Caco-2 (cell line): ENCODE measurements around the gene PSMC5. TPM values are rescaled to one million over a fixed set of nuclear protein-coding genes. Genes with fewer than 3 reads are reported as not detected.

ENCODE experiments used
- BruUV-seq: library from RNA; stranded (reverse); fragments of 400-500 nt; replicated peaks from 2 replicates; lab custom pipeline; 2021; lab: Mats Ljungman, UMichigan
- CTCF ChIA-PET: fragments of 300-600 bp; sonication (Branson Sonifier 250); formaldehyde crosslinking; loops from one replicate; lab custom pipeline; 2022; ENCODE audit warnings: antibody characterized with exemption; lab: Charles Lee
- POLR2A ChIA-PET: fragments of 300-600 bp; sonication (Branson Sonifier 250); formaldehyde crosslinking; loops from one replicate; lab custom pipeline; 2022; ENCODE audit warnings: antibody characterized with exemption; lab: Charles Lee
- DNase-seq, 2 experiments: peaks; one replicate each; pipeline versions ENCODE4 v3.0.0 to v3.0.0-alpha.2; 2020 to 2022
- H3K27me3 ChIP-seq: replicated peaks from 2 replicates; pipeline ENCODE4 v1.6.0; 2011; ENCODE audit warnings: low read length; ENCODE audit not compliant: control insufficient read depth, insufficient read depth
- H3K36me3 ChIP-seq: 2 replicates; pipeline ENCODE4 v1.5.1; 2011; ENCODE audit warnings: low read length; ENCODE audit not compliant: control insufficient read depth, insufficient read depth
- H3K4me1 ChIP-seq: fragments of 250-450 bp; sonication (Bioruptor Pico); 2 replicates; pipeline ENCODE4 v1.5.1; 2020; ENCODE audit warnings: mild to moderate bottlenecking
- H3K4me3 ChIP-seq: 2 replicates; pipeline ENCODE4 v1.5.1; 2011; ENCODE audit warnings: low read depth, mild to moderate bottlenecking, control low read depth, low read length
- H3K9me3 ChIP-seq: fragments of 250-450 bp; sonication (Bioruptor Pico); 2 replicates; pipeline ENCODE4 v1.5.1; 2020; ENCODE audit warnings: mild to moderate bottlenecking, moderate library complexity
- H3K27ac Mint-ChIP-seq: one replicate; pipeline ENCODE4 v1.8.0; 2022; ENCODE audit warnings: mixed read lengths; ENCODE audit not compliant: unreplicated experiment
- H3K27me3 Mint-ChIP-seq: one replicate; pipeline ENCODE4 v1.8.0; 2022; ENCODE audit warnings: mixed read lengths; ENCODE audit not compliant: insufficient read depth, unreplicated experiment
- H3K36me3 Mint-ChIP-seq: one replicate; pipeline ENCODE4 v1.8.0; 2022; ENCODE audit warnings: mild to moderate bottlenecking, mixed read lengths; ENCODE audit not compliant: insufficient read depth, unreplicated experiment
- H3K4me1 Mint-ChIP-seq: one replicate; pipeline ENCODE4 v1.8.0; 2022; ENCODE audit warnings: low read depth, mixed read lengths; ENCODE audit not compliant: unreplicated experiment
- H3K4me3 Mint-ChIP-seq: one replicate; pipeline ENCODE4 v1.8.0; 2022; ENCODE audit warnings: mild to moderate bottlenecking, moderate library complexity, mixed read lengths; ENCODE audit not compliant: unreplicated experiment
- H3K9me3 Mint-ChIP-seq: one replicate; pipeline ENCODE4 v1.8.0; 2022; ENCODE audit warnings: mixed read lengths; ENCODE audit not compliant: unreplicated experiment
- intact Hi-C: fragments of 100-400 bp; cut with micrococcal nuclease; formaldehyde crosslinking; loops from one replicate; pipeline ENCODE4 v1.10.0; 2022; ENCODE audit not compliant: unreplicated experiment
- total RNA-seq: library from RNA; stranded (reverse); gene quantifications from 2 replicates; pipeline ENCODE4 v1.2.3, GENCODE V29; 2022
- TF ChIP-seq, protein P1 (sequence below), 2 experiments: fragments of 200-600 bp in 1 of 2; IDR thresholded peaks; 1 replicate in 1 of 2; 2 replicates in 1 of 2; pipeline versions ENCODE4 v1.5.1 to v1.8.0; 2011 to 2022; ENCODE audit warnings: antibody characterized with exemption in 1 of 2, control low read depth in 1 of 2, inconsistent platforms in 1 of 2, low read depth in 1 of 2, low read length in 1 of 2, mild to moderate bottlenecking in 1 of 2, moderate library complexity in 1 of 2; ENCODE audit not compliant: insufficient read depth in 1 of 2, severe bottlenecking in 1 of 2, unreplicated experiment in 1 of 2

The PSMC5 gene
- total RNA-seq, 1 experiment from 2014 or later: 197 TPM

DNA sequence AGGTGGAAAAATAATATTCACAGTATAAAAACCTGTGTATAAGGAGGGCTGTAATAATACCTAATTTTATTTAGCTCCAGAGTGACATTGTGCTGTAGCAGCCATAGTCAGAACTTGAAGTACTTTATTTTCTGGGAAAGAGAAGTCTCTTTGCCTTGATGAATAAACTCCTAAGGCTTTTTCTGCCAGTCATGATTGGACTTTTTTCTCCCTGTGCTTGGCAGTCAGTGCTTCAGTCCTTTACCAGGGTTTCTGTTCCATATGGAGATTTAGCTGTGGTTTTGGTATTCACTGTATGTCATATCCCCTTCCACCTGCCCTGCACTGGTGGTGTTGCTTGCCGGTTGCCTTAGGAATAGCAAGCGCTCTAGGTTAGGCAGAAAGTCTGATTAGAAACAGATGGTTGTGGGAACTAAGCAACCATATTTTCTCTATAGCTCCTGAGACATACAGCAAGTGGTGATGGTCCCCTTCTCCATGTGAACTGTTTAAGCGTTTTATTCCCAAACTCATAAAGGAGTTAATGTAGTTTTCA, 28.6 kb upstream of the PSMC5 start:
- Histone ChIP-seq H3K9me3 (no peaks in the 10 kb centered on the region), H3K4me3 (no peak overlapping the region), H3K4me1 (no peaks in the 10 kb centered on the region), H3K27me3 (no peaks in the 10 kb centered on the region), H3K36me3 (peaks cover 3% of the 10 kb centered on the region; the same call in 1 of the 2 replicates)
- BruUV-seq: no TSS peak
- TF ChIP-seq, protein P1, sequence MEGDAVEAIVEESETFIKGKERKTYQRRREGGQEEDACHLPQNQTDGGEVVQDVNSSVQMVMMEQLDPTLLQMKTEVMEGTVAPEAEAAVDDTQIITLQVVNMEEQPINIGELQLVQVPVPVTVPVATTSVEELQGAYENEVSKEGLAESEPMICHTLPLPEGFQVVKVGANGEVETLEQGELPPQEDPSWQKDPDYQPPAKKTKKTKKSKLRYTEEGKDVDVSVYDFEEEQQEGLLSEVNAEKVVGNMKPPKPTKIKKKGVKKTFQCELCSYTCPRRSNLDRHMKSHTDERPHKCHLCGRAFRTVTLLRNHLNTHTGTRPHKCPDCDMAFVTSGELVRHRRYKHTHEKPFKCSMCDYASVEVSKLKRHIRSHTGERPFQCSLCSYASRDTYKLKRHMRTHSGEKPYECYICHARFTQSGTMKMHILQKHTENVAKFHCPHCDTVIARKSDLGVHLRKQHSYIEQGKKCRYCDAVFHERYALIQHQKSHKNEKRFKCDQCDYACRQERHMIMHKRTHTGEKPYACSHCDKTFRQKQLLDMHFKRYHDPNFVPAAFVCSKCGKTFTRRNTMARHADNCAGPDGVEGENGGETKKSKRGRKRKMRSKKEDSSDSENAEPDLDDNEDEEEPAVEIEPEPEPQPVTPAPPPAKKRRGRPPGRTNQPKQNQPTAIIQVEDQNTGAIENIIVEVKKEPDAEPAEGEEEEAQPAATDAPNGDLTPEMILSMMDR (IDR thresholded peaks at IDR 0.05; ENCODE audit: insufficient read depth in 1 of 2, low read depth in 1 of 2, low read length in 1 of 2, severe bottlenecking in 1 of 2, unreplicated experiment in 1 of 2): no peak
- Mint-ChIP-seq H3K4me3 (no peak overlapping the region), H3K27ac (no peak overlapping the region), H3K27me3 (no peaks in the 10 kb centered on the region), H3K36me3 (peaks cover 94% of the 10 kb centered on the region), H3K9me3 (no peaks in the 10 kb centered on the region), H3K4me1 (no peaks in the 10 kb centered on the region)
- intact Hi-C loops: no loop called here
- DNase-seq: no peak
- ChIA-PET POLR2A (no interaction called here), CTCF (no interaction called here)

DNA sequence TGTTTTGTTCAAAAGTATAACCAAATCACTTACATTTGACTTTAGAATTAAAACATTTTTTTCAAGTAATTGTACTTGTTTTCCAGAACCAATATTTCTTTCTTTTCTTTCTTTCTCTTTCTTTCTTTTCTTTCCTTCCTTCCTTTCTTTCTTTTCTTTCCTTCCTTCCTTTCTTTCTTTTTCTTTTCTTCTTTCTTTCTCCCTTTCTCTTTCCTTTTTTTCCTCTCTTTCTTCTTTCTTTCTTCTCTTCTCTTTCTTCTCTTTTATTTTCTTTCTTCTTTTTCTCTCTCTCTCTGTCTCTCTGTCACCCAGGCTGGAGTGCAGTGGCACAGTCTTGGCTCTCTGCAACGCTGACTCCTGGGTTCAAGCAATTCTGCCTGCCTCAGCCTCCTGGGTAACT, 26.4 kb upstream of the PSMC5 start:
- POLR2A ChIA-PET: no interaction called here
- CTCF ChIA-PET: no interaction called here
- H3K27me3 ChIP-seq: no peaks in the 10 kb centered on the region
- TF ChIP-seq, protein P1 (IDR thresholded peaks at IDR 0.05; ENCODE audit: insufficient read depth in 1 of 2, low read depth in 1 of 2, low read length in 1 of 2, severe bottlenecking in 1 of 2, unreplicated experiment in 1 of 2): no peak
- no peaks in the 10 kb centered on the region for H3K4me1 ChIP-seq
- no peak overlapping the region for H3K4me3 ChIP-seq
- intact Hi-C loops: no loop called here
- peaks cover 3% of the 10 kb centered on the region; the same call in 1 of the 2 replicates for H3K36me3 ChIP-seq
- no TSS peak for BruUV-seq
- Mint-ChIP-seq H3K4me1 (no peaks in the 10 kb centered on the region), H3K4me3 (no peak overlapping the region), H3K36me3 (peaks cover 89% of the 10 kb centered on the region), H3K27me3 (no peaks in the 10 kb centered on the region), H3K9me3 (no peaks in the 10 kb centered on the region), H3K27ac (no peak overlapping the region)
- no peak for DNase-seq
- no peaks in the 10 kb centered on the region for H3K9me3 ChIP-seq

- no peaks in the 10 kb centered on the region for H3K27me3 ChIP-seq
- H3K36me3 Mint-ChIP-seq: peaks cover 90% of the 10 kb centered on the region
- TF ChIP-seq, protein P1 (IDR thresholded peaks at IDR 0.05; ENCODE audit: insufficient read depth in 1 of 2, low read depth in 1 of 2, low read length in 1 of 2, severe bottlenecking in 1 of 2, unreplicated experiment in 1 of 2): no peak
- no peaks in the 10 kb centered on the region for H3K27me3 Mint-ChIP-seq
- POLR2A ChIA-PET: no interaction called here
- H3K9me3 ChIP-seq: no peaks in the 10 kb centered on the region
- no peak overlapping the region for H3K27ac Mint-ChIP-seq
- no peaks in the 10 kb centered on the region; the same call in none of the 2 replicates for H3K36me3 ChIP-seq
- intact Hi-C loops: no loop called here
- no peaks in the 10 kb centered on the region for H3K9me3 Mint-ChIP-seq
- H3K4me1 Mint-ChIP-seq: peaks cover 13% of the 10 kb centered on the region
- no peak overlapping the region for H3K4me3 Mint-ChIP-seq
- no peak overlapping the region for H3K4me3 ChIP-seq
- CTCF ChIA-PET: no interaction called here
- no peak for DNase-seq
- BruUV-seq: no TSS peak
- H3K4me1 ChIP-seq: peaks cover 8% of the 10 kb centered on the region
Measured at GRCh38 chr17:63804328-63804727, 22.9 kb upstream of the PSMC5 start.
